Measurements from ENCODE around the gene ZNF264.

Gene ZNF264

DNA sequence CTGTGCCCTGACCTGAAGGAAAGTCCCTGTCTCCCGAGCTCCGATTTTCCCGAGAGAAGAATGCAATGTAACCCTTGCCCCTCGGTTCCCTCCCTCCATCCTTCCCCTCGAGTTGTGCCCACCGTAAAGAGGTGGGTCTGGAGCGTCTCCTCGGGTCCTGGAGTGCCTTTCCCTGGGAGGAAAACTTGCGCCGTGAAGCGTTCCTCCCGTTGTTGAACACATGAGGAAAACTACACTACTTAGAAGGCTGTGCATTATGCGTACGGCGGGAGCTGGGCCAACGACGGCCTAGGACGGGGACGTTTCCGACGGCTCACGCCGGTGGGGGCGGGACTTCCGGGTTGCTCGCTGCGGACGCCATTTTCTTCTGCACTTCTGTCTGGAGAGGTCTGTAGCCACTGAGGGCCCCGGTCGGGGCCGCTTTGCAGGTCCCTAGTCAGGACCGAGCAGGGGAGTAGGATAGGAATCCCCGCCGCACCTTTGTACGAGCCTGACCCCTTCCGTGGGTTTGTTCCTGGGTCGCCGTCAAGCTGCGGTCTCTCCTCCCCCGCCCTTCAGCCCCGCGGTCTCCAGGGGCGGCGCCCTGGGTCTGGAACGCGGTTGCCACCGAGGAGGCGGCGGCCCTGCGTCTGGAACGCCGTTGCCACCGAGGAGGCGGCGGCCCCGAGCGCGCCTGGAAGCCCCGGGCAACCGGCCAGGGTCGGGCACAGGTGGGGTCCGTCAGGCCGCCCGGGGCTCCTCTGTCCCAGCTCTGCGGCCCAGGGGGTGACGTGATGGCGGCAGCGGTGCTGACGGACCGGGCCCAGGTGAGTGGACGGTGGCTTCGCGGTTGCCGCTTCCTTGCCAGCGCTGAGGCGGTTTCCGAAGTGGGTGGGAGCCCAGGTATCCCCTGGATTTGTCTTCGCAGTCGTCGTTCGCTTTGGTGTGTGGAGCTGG lies at the start of gene ZNF264:
Gene ZNF264 (plus strand): TSS at position 360 of the 936 bp plus-strand sequence. CDS start 414 bp downstream, at position 774.
- peaks cover 10% of the 10 kb centered on the region for H3K36me3 ChIP-seq (ENCODE audit: control insufficient read depth, insufficient read depth, low read length)
- peak within 1 kb of the TSS; percentile 96 for H3K4me3 ChIP-seq (replicated peaks; ENCODE audit: low read depth, low read length)
- DNase-seq (ENCODE audit: extremely low read depth, insufficient read length) = peak; percentile 93
- H3K27me3 ChIP-seq (replicated peaks; ENCODE audit: control insufficient read depth, insufficient read depth, low read length) = no peaks in the 10 kb centered on the region
- TF ChIP-seq, protein P1, sequence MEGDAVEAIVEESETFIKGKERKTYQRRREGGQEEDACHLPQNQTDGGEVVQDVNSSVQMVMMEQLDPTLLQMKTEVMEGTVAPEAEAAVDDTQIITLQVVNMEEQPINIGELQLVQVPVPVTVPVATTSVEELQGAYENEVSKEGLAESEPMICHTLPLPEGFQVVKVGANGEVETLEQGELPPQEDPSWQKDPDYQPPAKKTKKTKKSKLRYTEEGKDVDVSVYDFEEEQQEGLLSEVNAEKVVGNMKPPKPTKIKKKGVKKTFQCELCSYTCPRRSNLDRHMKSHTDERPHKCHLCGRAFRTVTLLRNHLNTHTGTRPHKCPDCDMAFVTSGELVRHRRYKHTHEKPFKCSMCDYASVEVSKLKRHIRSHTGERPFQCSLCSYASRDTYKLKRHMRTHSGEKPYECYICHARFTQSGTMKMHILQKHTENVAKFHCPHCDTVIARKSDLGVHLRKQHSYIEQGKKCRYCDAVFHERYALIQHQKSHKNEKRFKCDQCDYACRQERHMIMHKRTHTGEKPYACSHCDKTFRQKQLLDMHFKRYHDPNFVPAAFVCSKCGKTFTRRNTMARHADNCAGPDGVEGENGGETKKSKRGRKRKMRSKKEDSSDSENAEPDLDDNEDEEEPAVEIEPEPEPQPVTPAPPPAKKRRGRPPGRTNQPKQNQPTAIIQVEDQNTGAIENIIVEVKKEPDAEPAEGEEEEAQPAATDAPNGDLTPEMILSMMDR (IDR thresholded peaks at IDR 0.05; ENCODE audit: insufficient read depth, low read length, poor library complexity, severe bottlenecking) = peak; percentile 20

DNA sequence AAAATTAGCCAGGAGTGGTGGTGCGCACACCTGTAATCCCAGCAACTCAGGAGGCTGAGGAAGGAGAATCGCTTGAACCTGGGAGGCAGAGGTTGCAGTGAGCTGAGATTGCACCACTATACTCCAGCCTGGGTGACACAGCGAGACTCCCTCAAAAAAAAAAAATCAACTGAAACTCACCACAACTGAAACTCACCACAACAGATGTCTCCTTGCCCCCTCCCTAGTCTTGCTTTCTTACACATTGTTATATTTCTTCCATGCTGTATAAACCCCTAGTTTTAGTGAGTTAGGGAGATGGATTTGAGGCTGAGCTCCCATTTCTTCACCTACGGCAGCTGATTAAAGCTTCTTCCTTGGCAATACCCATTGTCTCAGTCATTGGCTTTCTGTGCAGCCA lies 49.6 kb upstream of the ZNF264 start:
- no peaks in the 10 kb centered on the region for H3K36me3 ChIP-seq (ENCODE audit: control insufficient read depth, insufficient read depth, low read length)
- H3K4me3 ChIP-seq (replicated peaks; ENCODE audit: low read depth, low read length) = no peak overlapping the region
- no peak for DNase-seq (ENCODE audit: extremely low read depth, insufficient read length)
- no peaks in the 10 kb centered on the region for H3K27me3 ChIP-seq (replicated peaks; ENCODE audit: control insufficient read depth, insufficient read depth, low read length)
- TF ChIP-seq, protein P1 (IDR thresholded peaks at IDR 0.05; ENCODE audit: insufficient read depth, low read length, poor library complexity, severe bottlenecking) = no peak

DNA sequence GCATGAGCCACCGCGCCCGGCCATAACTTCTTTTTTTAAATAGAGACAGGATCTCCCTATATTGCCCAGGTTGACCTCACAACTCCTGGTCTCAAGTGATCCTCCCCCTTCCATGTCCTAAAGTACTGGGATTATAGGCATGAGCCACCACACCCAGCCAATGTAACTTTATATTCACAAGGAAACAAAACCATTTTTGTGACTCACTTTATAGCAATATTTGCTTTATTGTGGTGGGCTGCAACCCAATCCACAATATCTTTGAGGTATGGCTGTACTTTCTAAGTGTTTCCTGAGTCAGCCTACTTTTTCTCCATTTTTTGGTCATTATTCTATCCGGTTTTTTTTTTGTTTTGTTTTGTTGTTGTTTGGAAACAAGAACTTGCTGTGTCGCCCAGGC lies 38.4 kb upstream of the ZNF264 start:
- Histone ChIP-seq H3K27me3 (replicated peaks; ENCODE audit: control insufficient read depth, insufficient read depth, low read length) (no peaks in the 10 kb centered on the region), H3K4me3 (replicated peaks; ENCODE audit: low read depth, low read length) (no peak overlapping the region), H3K36me3 (ENCODE audit: control insufficient read depth, insufficient read depth, low read length) (no peaks in the 10 kb centered on the region)
- TF ChIP-seq, protein P1 (IDR thresholded peaks at IDR 0.05; ENCODE audit: insufficient read depth, low read length, poor library complexity, severe bottlenecking) = no peak
- DNase-seq (ENCODE audit: extremely low read depth, insufficient read length) = no peak

DNA sequence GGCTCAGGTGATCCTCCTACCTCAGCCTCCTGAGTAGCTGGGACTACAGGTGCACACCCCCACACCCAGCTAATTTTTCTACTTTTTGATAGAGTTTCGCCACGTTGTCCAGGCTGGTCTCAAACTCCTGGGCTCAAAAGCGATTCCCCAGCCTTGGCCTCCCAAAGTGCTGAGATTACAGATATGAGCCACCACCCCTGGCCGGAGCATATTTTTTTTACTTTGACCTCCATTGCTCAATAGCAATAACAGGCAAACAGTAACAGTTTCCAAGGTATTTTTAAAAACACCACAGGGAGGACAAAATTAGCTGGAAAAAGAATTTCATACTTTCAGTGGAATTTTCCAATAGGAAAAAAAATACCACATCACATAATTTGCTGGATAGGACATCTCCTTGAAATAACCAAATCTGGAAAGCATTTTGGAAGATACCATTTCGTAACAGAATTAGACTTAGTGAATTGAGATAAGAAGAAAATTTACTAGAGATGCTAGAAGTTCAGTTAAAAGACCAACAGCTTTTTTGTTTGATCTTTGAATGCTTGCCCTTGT lies 29.2 kb upstream of the ZNF264 start:
- TF ChIP-seq, protein P1 (IDR thresholded peaks at IDR 0.05; ENCODE audit: insufficient read depth, low read length, poor library complexity, severe bottlenecking) = no peak
- Histone ChIP-seq H3K36me3 (ENCODE audit: control insufficient read depth, insufficient read depth, low read length) (no peaks in the 10 kb centered on the region), H3K4me3 (replicated peaks; ENCODE audit: low read depth, low read length) (no peak overlapping the region), H3K27me3 (replicated peaks; ENCODE audit: control insufficient read depth, insufficient read depth, low read length) (no peaks in the 10 kb centered on the region)
- no peak for DNase-seq (ENCODE audit: extremely low read depth, insufficient read length)

DNA sequence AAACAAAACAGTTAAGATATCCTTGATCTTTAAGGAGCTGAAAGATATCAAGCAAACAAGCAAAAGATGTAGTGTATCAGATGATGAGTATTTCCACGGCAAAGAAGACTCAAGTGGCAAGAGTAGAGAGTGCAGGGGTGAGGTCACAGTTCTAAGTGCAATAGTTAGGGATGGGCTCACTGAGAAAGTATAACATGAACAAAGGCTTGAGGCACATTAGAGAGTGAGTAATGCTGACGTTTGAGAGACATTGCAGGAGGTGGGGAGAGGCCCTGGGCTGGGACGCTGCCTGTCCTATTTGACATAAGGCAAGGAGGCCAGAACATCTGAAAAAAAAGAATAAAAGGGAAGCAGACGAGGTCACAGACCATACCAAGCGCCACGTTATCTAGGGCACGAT lies 25.5 kb upstream of the ZNF264 start:
- no peak overlapping the region for H3K4me3 ChIP-seq (replicated peaks; ENCODE audit: low read depth, low read length)
- no peaks in the 10 kb centered on the region for H3K27me3 ChIP-seq (replicated peaks; ENCODE audit: control insufficient read depth, insufficient read depth, low read length)
- TF ChIP-seq, protein P1 (IDR thresholded peaks at IDR 0.05; ENCODE audit: insufficient read depth, low read length, poor library complexity, severe bottlenecking) = no peak
- DNase-seq (ENCODE audit: extremely low read depth, insufficient read length) = no peak
- H3K36me3 ChIP-seq (ENCODE audit: control insufficient read depth, insufficient read depth, low read length) = no peaks in the 10 kb centered on the region

Data from GM06990 (cell line).